HEK293 (cell line): ENCODE data around the gene TMEM72.

Experiments
- CTCF ChIA-PET: fragments of 350-600 bp; formaldehyde crosslinking; extraction: SDS; loops from one replicate; lab custom pipeline; 2021; ENCODE audit warnings: antibody characterized with exemption; lab: Yijun Ruan, JAX
- POLR2A ChIA-PET: fragments of 300-600 bp; formaldehyde crosslinking; extraction: SDS; loops from one replicate; lab custom pipeline; 2020; ENCODE audit warnings: antibody characterized with exemption, inconsistent platforms; lab: Yijun Ruan, JAX
- H3K27ac ChIP-seq: fragments of 200-500 bp; sonication (Bioruptor generic); 2 replicates; pipeline ENCODE4 v1.5.1; 2014; ENCODE audit warnings: low read depth, low read length, control low read depth, inconsistent platforms; ENCODE audit errors: extremely low read depth
- H3K36me3 ChIP-seq, 2 experiments: fragments of 200-500 bp in 1 of 2; sonication (Bioruptor generic) in 1 of 2; 1 replicate in 1 of 2; 2 replicates in 1 of 2; pipeline ENCODE4 v1.5.1; 2014 to 2017; ENCODE audit warnings: inconsistent platforms in 2 of 2, low read length in 2 of 2; ENCODE audit not compliant: control insufficient read depth in 2 of 2, insufficient read depth in 1 of 2
- H3K4me1 ChIP-seq: fragments of 200-500 bp; sonication (Bioruptor generic); 2 replicates; pipeline ENCODE4 v1.5.1; 2014; ENCODE audit warnings: mild to moderate bottlenecking, low read length, inconsistent platforms; ENCODE audit not compliant: control insufficient read depth, insufficient read depth
- H3K4me3 ChIP-seq: 2 replicates; pipeline ENCODE4 v1.5.1; 2011; ENCODE audit warnings: low read depth, mild to moderate bottlenecking, control low read depth, low read length, moderate library complexity
- H3K9me3 ChIP-seq: fragments of 200-500 bp; sonication (Bioruptor generic); 2 replicates; pipeline ENCODE4 v1.5.1; 2014; ENCODE audit warnings: low read depth, low read length, inconsistent platforms; ENCODE audit not compliant: control insufficient read depth, insufficient read depth
- BCL11B ChIP-seq: fragments of 450-650 bp; formaldehyde crosslinking; IDR thresholded peaks from 2 replicates; pipeline ENCODE4 v1.5.1; 2016; ENCODE audit warnings: low read depth, missing biosample characterization, missing genetic modification characterization
- GLIS2 ChIP-seq: fragments of 450-650 bp; formaldehyde crosslinking; IDR thresholded peaks from 2 replicates; pipeline ENCODE4 v1.5.1; 2016; ENCODE audit warnings: missing biosample characterization, missing genetic modification characterization
- PRDM1 ChIP-seq: fragments of 450-650 bp; formaldehyde crosslinking; IDR thresholded peaks from 2 replicates; pipeline ENCODE4; 2016; ENCODE audit warnings: missing biosample characterization, missing genetic modification characterization
- TRIM28 ChIP-seq: IDR thresholded peaks from 2 replicates; pipeline ENCODE4 v1.6.1; 2011; ENCODE audit warnings: low read length, control low read depth, borderline replicate concordance
- ZNF184 ChIP-seq: fragments of 450-650 bp; IDR thresholded peaks from 2 replicates; pipeline ENCODE4 v1.5.1; 2018; ENCODE audit warnings: missing biosample characterization, mild to moderate bottlenecking, missing genetic modification characterization
- ZNF341 ChIP-seq: fragments of 450-650 bp; formaldehyde crosslinking; IDR thresholded peaks from 2 replicates; pipeline ENCODE4; 2016; ENCODE audit warnings: low read depth, missing biosample characterization, missing genetic modification characterization
- ZNF354C ChIP-seq: fragments of 450-650 bp; formaldehyde crosslinking; IDR thresholded peaks from 2 replicates; pipeline ENCODE4 v1.5.1; 2016; ENCODE audit warnings: missing biosample characterization, missing genetic modification characterization, low read depth, borderline replicate concordance
- ZNF530 ChIP-seq: fragments of 450-650 bp; formaldehyde crosslinking; IDR thresholded peaks from 2 replicates; pipeline ENCODE4 v1.5.1; 2016; ENCODE audit warnings: low read depth, missing biosample characterization, missing genetic modification characterization
- ZNF585B ChIP-seq: fragments of 450-650 bp; formaldehyde crosslinking; IDR thresholded peaks from 2 replicates; pipeline ENCODE4 v1.5.1; 2016; ENCODE audit warnings: missing biosample characterization, missing genetic modification characterization
- ZNF600 ChIP-seq: fragments of 450-650 bp; formaldehyde crosslinking; IDR thresholded peaks from 2 replicates; pipeline ENCODE4 v1.5.1; 2016; ENCODE audit warnings: missing biosample characterization, missing genetic modification characterization
- ZNF76 ChIP-seq: fragments of 450-650 bp; formaldehyde crosslinking; IDR thresholded peaks from 2 replicates; pipeline ENCODE4; 2016; ENCODE audit warnings: low read depth, missing biosample characterization, missing genetic modification characterization, borderline replicate concordance
- ZSCAN18 ChIP-seq: fragments of 450-650 bp; formaldehyde crosslinking; IDR thresholded peaks from 2 replicates; pipeline ENCODE4 v1.5.1; 2016; ENCODE audit warnings: missing biosample characterization, missing genetic modification characterization
- TF ChIP-seq, protein P1 (sequence below): fragments of 450-650 bp; formaldehyde crosslinking; IDR thresholded peaks from 2 replicates; pipeline ENCODE4 v1.5.1; 2016; ENCODE audit warnings: missing biosample characterization, missing genetic modification characterization, low read depth

TMEM72 gene

DNA sequence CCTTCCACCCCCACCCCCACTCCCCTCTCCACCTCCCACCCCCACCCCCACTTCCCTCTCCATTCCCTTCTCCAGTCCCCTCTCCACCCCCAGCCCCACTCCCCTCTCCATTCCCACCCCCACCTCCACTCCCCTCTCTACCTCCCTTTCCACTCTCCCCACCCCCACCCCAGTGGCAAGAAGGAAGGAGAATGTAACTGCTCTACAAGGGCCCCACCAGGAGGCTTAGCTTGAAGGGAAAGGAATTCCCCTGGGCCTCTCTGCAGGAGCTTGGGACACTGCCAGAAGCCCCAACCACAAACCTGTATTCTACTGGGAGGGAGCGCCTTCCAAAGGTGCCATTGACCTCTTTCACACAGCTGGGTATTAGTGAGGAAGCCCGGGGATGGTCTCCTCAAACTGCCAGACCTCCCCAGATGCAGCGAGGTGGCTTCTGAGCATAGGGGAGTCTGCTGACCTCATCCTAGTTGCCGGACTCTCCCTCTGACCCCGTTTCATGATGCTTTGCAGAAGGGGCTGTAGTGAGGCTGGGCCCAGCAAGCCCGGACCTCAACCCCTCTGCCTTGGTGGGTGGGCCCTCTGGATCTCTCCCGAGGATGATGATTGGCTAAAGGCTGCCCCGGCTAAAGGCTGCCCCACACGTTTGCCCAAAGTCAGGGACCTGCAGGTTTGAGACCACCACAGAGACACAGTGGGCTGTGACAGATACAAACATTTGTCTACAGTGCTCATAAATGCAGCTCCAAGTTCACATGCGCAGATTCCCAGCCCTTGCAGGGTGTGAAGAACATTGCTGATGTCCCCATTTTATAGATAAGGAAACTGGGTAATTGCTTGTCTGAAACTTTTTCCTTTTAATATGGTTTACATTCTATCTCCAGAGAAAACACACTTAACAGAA is 64.5 kb downstream of the TMEM72 start (continued):
- TF ChIP-seq ZNF354C, result no peak
- no peak for TF ChIP-seq ZSCAN18 (tag by site-specific recombination)
- TF ChIP-seq ZNF585B, result no peak
- TF ChIP-seq ZNF76 (tag by site-specific recombination), result no peak
- TF ChIP-seq, protein P1, sequence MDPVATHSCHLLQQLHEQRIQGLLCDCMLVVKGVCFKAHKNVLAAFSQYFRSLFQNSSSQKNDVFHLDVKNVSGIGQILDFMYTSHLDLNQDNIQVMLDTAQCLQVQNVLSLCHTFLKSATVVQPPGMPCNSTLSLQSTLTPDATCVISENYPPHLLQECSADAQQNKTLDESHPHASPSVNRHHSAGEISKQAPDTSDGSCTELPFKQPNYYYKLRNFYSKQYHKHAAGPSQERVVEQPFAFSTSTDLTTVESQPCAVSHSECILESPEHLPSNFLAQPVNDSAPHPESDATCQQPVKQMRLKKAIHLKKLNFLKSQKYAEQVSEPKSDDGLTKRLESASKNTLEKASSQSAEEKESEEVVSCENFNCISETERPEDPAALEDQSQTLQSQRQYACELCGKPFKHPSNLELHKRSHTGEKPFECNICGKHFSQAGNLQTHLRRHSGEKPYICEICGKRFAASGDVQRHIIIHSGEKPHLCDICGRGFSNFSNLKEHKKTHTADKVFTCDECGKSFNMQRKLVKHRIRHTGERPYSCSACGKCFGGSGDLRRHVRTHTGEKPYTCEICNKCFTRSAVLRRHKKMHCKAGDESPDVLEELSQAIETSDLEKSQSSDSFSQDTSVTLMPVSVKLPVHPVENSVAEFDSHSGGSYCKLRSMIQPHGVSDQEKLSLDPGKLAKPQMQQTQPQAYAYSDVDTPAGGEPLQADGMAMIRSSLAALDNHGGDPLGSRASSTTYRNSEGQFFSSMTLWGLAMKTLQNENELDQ (tag by site-specific recombination), result no peak
- TF ChIP-seq ZNF530 (tag by site-specific recombination), result no peak
- TF ChIP-seq ZNF600, result no peak
- no peak for TF ChIP-seq PRDM1 (tag by site-specific recombination)
- TF ChIP-seq, all 188 proteins: peak for 13

DNA sequence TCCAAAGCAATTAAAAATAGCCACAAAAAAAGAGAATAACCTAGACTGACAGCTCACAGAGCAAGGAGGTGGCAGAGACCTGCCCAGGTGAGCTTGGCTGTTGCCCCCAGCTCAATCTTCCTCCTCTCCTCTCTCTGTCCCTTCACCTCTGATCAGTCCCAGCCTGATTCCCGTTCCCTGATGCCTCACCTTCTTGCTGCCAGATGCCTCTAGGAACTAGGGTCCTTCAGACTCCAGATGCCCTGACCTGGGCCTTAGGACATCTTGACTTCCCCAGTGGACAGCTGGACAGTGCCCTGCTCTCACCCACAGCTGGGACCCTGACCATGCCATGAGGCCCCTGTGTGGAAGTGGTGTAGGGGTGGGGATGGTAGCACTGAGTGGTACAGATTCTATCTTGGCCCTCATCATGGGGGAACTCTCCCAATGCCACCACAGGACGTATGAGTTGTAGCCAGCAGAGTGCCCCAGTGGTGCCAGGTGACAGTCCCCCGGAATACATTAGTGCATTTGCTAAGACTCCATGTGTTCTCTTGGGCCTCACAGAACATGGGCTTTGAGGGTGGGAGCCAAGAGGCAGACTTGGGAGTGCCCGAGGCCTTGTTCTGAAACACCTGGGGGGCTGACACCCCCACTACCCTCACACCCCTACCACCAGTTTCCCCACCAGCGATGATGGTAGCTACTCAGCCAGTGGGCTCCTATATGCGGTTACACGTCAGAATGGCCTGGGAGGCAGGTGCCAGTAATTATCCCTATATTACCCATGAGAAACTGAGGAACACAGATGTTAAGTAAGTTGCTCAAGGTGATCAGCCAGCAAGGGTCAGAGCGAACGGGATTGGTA is 65.4 kb downstream of the TMEM72 start:
- Histone ChIP-seq H3K36me3 (peaks cover 0 to 10% of the 10 kb centered on the region in 2 experiments; a peak in 1 of 3 replicates), H3K4me1 (peaks cover 26% of the 10 kb centered on the region), H3K9me3 (no peaks in the 10 kb centered on the region), H3K4me3 (no peak overlapping the region), H3K27ac (no peak overlapping the region)
- TF ChIP-seq TRIM28 (no peak), BCL11B (tag by site-specific recombination) (0 out of 2 replicates have a peak, but pooled peaks have one; percentile 30)
- ChIA-PET POLR2A (interaction anchor here (0.7 to 2.3 kb wide), 3 partner anchors 10 to 33 kb away, joined by 3 to 12 read pairs (median 6); no protein-coding TSS in a partner anchor), CTCF (interaction anchor here (0.8 to 2.4 kb wide), 5 partner anchors 11 to 45 kb away, joined by 3 to 15 read pairs (median 7); no protein-coding TSS in a partner anchor)

DNA sequence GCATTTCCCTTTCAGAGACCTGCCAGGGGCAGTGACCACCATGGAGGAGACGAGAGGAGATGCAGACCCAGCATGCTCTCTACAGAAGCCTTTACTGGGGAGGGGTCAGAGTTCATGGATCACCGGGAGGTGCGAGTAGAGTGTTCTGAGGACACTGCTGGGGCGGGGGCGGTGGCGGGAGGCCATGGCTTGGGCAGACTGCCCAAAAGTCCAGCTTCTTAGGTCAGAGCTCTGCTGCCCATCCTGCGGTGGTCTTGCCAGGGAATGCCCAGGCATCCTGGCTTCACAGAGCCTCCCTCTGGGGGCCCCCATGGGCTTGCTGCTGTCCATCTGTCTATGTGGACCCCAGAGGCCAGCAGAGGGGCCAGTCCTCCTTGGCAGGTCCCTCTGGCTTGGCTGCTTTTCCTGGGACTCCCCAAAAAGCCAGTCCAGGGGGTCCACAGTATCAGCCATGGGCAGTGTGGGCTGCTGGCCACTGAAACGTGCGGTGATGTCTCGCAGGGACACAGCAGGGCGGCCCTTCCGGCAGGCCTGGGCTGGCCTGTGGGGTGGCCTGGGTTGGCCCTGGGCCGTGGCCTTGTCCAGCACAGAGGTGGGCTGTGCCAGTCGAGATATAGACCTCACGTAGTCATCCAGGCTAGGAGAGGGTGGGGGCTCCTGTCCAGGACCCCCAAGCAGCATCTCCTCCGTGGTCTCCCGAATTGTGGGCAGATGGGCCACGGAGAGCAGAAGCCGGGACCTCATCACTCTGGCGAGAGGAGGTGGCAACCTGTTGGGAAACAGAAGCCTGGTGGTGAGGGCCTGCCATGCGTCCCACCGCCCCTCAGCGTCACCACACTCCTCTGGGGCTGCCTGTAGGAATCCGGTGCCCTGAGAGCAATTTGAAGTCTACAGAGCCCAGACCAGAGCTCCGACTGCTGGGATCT is 66.4 kb downstream of the TMEM72 start:
- H3K36me3 ChIP-seq, result peaks cover 0 to 5% of the 10 kb centered on the region in 2 experiments; a peak in 1 of 3 replicates
- TF ChIP-seq ZNF341 (tag by site-specific recombination), result peak; percentile 53; the same call in 1 of the 2 replicates
- TF ChIP-seq ZNF184, result no peak
- peak; percentile 59; the same call in 1 of the 2 replicates for TF ChIP-seq GLIS2 (tag by site-specific recombination)
- peak overlapping the region; percentile 3 for H3K4me3 ChIP-seq
- H3K4me1 ChIP-seq, result peaks cover 26% of the 10 kb centered on the region
- CTCF ChIA-PET, result interaction anchor here (1.5 to 2.4 kb wide), 2 partner anchors 11 to 45 kb away, joined by 5 to 10 read pairs; no protein-coding TSS in a partner anchor
- POLR2A ChIA-PET, result interaction anchor here (0.6 to 2.3 kb wide), 5 partner anchors 9 to 1077 kb away, joined by 3 to 12 read pairs (median 4); no protein-coding TSS in a partner anchor
- peak overlapping the region; percentile 46; the same call in 1 of the 2 replicates for H3K27ac ChIP-seq
- no peaks in the 10 kb centered on the region for H3K9me3 ChIP-seq
